ENCODE data around the gene CDC42EP2.

Gene CDC42EP2

DNA sequence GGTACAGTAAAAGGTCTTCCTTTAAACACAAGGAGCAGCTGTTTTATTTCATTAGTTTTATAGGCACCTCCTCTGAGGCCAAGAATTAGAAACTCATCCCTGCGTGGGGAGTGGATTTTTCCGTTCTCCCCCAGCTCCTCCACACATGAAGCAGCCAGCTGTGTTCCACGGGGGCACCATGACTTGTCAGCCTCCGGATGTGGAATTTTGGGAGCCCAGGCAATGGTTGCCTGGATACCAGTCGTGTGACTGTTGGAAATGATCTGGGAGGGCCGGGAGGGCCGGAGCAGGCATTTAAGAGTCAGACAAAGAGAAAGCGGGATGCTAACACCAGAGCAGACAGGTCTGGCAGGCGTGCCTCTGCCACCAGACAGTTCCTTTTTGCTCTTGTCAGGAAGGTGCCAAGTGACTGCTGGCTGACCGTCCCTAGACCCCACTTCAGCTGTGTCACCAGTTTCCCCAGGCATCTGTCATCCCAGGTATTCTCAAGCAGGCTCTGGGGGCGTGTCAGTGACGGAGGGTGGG lies 15.9 kb upstream of the CDC42EP2 start:
- no peak for DNase-seq

DNA sequence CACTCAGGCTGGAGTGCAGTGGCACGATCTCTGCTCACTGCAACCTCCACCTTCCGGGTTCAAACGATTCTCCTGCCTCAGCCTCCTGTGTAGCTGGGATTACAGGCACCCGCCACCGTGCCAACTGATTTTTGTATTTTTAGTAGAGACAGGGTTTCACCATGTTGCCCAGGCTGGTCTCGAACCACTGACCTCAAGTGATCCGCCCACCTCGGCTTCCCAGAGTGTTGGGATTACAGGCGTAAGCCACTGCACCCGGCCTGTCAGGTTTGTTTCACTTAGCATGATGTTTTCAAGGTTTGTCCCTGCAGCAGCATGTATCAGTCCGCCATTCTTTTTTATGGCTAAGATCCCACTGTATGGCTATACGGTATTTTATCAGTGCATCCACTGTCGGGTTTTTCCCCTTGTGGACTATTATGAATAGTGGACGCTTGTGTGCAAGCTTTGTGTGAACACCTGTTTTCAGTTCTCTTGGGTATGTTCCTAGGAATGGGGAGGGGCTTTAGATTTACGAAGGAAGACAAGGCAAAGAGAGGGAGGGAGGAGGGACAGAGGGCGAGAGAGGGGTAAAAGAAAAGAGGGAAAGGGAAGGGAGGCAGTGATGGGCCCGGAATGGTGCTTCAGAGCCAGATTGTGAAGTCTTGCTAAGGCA lies 13.9 kb upstream of the CDC42EP2 start:
- no peak for DNase-seq

DNA sequence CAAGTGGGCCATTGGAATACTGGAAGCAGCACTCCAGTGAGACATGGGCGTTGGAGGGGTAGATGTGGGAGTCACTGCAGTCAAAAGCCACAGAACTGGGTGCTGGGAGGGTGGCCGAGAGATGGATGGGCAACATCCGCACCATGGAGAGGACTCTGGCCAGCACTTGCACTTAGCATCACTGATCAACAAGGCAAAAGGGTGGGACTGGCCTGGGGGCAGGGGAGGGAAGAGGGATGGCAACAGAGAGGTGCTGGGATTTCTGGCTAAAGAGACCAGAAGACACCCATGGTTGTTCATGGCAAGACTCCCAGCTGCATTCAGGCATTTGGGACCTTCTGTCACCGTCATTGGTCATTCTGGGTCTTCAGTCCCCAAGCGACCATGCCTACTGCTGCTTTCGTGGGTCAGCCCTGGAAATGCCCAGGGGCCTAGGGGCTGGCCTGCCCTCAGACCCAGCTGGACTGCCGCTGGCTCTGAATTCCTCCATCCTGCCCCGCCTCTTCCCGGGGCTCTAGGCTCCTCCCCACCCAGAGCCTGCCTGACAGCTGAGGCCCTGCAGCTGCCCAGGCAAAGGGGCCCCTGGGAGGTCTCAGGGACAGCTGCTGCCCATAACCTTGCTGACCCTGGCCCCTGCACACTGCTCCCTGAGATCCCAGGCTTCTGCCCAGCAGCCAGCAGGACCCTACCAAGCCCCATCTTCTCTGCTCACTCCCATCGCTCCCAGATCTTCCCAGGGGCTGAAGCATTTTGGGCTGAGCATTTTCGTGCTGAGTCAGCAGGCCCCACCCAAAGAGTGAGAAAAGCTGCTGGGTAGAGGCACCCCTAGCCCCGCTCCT lies 13.0 kb upstream of the CDC42EP2 start:
- no peak for DNase-seq

DNA sequence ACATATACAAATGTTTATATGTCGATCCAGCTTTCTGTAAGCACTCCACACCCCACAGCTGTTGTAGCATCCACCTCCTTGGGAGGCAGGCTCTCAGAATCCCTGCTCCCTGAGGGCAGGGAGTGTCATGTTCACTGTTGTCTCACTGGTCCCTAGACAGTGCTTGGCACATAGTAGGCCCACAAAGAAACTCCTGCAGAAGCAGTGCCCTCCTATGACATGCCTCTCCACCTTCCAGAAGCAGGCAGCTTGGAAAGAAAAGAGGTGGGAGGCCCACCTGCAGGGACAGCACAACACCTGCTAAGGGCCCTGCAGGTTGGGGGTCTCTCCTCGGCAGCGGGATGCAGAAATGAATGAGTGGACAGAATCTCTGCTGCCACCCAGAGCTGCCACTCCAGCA lies 11.1 kb upstream of the CDC42EP2 start:
- DNase-seq = no peak

DNA sequence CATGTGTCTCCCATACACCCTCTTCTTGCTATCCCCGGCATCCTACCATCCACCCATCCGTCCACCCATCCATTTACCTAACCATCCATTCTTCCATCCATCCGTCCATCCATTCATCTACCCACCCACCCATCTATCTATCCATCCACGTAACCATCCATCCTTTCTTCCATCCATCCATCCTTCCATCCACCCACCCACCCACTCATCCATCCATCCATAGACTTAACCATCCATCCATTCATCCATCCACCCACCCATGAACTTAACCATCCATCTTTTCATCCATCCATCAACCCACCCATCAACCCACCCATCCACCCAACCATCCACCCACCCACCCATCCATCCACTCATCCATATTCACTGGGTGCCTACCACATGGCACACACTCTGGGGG lies 10.6 kb upstream of the CDC42EP2 start:
- no peak for DNase-seq

DNA sequence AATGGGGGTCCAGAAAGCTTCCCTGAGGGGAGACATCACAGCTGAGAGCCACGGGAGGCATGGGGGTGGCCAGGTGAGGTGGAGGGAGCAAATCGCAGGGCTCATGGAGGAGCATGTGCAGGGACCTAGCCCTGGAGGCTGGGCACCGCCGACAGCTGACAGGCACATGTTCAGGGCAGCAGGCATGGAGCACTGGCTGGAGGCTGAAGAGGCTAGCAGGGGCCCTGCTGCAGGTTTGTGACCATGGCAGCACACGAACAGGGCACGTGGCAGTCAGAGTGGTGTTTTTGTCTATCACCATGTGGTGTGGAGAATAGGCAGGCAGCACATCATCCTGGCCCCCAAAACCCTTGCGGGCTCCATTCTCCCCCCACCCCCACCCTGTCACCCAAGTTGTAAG lies 10.1 kb upstream of the CDC42EP2 start:
- DNase-seq = no peak

DNA sequence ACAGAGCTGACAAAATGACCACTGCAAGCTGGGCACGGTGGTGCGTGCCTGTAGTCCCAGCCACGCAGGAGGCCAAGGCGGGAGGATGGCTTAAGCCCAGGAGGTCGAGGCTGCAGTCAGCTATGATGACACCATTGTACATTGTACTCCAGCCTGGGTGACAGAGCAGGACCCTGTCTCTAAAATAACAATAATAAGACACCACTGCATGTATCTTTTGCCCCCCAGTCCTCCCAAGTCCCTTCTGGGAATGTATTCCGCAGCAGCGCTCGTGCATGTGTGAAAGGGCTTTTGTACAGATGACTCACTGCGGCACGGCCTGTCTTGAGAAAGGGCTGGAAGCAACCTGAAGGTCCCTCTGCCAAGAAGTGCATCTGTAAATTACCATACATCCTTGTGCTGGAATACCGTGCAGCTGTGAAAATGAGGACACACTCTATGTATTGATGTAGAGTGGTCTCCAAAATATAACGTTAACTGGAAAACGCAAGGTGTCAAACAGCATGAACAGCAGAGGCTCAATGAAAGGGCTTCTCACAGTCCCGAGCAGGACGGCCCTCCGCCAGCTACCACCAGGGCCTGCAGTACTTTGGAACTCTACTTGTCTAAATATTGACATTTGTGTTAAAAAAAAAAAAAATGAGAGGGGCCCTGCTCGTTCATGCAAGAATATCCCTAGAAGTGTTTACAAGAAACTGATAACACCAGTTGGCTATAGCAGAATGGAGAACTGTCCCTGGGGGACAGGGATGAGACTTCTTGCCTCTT lies 9.0 kb upstream of the CDC42EP2 start:
- DNase-seq = peak; percentile 80

DNA sequence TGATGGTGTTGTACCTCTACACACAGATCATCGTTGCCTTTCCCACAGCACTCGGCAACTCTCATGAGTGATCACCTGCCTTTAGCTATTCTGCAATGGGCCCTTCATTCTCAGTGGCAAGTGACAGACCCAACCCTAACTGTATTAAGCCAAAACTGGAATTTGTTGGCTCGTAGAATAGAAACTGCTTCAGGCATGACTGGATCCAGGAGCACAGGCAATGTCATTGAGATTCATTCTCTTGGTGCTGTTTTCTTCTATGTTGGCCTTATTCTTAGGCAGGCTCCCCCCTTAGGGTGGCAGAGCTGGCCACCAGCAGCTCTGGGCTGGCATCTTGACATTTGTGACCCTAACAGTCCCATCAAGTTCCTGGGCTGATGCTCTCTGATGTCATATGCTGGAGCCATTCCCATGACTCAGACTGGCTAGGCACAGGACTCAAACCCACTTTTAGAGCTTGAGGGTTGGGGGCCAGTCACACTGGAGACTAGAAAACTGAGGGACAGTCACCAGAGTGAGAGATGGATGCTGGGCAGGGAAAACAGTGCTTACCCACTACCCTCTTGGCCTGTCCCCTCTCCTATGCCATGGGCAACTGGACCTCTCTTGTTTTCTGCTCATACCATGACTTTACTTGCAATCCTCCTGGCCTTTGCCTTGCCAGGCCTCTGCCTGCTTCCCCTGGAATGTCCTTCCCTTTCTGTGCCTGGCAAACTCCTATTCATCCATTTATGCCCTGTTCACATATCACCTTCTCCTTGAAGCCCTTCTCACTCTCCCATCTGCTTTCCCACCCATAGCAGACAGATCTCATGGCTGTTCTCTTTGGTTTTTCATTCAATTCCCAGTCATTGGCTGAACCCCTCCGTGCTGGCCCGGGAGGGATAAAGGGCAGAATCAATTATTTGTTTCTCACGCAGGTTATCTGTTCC lies 7.1 kb upstream of the CDC42EP2 start:
- DNase-seq = no peak

DNA sequence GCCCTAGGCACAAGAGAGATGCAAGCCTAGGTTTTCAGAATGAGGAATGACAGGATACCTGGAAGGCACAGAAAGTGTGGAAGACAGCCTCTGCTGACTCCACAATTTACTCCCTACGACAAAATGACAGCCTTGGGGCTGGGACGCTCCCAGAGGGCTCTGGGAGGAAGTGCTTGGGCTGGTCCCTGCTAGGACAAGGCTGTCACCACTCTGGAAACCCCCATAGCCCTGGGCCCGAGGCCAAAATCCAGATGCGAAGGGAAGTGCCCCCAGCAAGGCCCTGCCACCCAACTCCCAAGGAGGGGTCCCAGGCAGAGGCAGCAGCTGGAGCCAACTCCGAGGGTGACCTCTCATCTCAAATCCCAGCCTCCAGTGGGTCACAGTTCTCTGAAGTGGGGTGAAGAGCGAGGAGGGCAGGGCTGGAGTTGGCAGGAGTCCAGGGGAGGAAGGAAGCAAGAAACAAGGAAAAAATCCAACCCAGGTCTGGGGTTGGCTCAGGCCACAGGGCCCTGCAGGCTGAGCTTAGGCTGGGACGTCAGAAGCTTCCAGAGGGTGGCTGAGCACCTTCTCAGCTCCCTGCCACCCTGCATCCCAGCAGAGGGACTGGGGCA lies 6.3 kb upstream of the CDC42EP2 start:
- peak; percentile 56 for DNase-seq

DNA sequence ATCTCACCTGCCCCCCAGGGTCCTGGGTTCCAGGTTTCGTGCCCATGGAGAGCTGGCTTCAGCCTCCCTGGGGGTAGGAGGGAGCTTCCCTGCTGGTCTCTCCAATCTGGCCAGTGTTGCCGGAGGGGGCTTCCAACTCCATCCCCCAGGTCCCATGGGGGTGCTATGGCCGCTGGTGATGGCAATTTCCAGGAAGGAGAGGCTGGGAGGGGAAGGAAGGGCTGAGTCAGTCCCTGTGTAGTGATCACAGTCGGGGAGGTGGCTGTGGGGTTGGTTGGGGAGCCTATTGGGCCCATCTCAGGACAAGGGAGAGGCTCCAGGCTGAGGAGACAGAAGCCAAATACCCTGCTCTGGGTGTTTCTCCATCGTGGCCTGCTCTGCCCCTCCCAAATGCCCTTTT lies 5.7 kb upstream of the CDC42EP2 start:
- no peak for DNase-seq

DNA sequence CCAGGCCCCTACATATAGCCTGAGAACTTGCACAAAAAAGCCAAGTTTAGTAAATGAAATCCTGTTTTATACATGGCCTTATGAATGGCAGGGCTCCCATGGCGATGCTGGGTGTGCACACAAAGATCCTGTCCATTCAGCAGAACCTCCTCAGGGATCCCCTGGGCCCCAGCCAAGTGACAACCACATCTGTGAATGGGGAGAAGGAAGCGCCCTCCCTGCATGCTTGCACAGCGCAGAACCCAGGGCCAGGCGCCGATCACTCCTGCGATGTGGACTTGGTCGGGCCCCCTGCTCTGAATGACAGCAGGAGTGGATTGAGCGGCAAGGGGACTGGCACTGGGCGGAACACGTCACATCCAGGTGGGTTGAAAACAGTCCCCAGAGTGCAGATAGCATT lies 4.5 kb upstream of the CDC42EP2 start:
- peak; percentile 29 for DNase-seq

DNA sequence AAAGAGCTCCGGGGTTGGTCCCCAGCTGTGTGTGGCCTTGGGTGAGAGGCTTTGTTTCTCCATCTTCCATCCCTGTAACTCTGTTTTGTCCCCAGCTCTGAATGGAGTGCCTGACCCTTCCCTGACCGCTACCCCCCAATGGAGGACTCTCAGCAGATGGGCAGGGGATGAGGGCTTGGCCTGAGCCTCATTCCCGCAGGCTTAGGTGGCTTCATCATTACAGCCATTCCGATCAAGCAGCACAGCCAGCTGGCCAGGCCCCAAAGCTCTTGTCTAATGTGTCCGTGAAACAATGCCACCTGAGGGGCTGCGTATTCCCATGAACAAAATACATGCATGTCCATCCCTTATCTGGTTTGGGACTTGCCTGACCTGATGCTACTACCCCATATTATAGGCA lies 3.9 kb upstream of the CDC42EP2 start:
- no peak for DNase-seq

DNA sequence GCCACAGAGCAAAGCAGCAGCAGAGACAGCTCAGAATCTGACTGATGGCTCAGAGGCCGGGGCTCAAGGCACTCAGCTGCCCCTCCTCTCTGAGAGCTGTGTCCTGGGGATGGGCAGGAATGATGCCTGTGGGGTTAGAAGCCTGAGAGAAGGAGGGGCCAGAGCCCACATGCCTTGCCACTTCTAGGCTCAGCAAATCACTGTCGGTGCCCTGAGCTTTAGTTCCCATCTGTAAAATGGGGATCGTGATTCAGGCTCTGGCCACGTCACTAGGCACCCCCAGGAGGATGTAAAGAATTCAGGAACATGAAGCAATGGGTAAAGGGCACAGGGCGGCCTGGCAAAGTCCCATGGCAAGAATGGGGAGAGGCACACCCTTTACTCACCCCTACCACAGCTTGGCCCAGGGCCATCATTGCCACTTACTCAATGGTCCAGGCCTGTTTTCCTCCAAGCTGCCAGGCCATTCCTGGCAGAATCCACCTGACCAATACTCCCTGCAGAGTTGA lies 3.4 kb upstream of the CDC42EP2 start:
- no peak for DNase-seq

DNA sequence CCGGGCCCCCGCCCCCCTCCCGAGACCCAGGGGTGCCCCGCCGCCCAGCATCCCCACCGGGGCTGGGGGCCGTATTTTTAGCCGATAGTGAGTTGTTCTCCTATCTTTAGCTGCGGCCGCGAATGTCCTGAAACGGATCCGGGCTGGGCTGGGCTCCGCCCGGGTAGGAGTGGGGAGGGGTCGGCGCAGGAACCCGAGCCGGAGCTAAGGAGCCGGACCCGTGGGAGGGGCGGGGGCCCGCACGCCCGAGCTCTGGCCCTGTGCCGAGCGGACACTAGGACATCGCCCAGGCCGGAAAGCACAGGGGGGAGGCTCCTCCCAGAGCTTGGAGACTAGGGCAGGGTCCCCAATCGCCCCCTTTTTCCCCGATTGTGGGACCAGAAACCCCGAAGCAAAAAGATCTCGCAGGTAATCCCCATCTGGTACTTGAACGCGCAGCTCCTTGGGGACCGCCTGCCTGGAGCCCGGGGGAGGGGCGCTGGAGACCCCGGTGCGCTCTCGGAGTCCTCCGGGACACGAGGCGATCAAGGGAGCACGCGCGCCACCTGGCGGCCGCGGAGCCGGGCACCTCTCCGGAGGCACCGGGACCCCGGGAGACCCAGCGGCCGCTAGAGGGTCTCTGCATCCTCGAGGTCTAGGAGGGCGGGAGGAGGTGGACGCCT lies 669 bp downstream of the CDC42EP2 start:
- DNase-seq = peak; percentile 79

DNA sequence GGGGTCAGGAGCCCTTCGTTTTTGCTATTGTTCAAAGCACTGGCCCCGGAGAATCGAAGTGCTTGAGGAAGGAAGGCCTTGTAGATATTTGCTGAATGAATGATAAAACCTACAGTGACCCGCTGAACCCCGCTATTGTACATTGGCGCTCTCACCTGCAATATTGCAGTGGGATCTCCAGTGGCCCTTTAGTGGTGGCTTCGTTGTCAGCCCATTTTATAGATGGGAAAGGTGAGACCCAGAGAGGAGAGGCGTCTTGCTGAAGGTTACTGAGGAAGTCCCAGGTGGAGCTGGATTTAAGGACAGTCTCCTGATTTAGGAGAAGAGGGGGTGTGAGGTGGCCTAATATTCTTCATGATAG lies 1.2 kb downstream of the CDC42EP2 start:
- peak; percentile 69 for DNase-seq

DNA sequence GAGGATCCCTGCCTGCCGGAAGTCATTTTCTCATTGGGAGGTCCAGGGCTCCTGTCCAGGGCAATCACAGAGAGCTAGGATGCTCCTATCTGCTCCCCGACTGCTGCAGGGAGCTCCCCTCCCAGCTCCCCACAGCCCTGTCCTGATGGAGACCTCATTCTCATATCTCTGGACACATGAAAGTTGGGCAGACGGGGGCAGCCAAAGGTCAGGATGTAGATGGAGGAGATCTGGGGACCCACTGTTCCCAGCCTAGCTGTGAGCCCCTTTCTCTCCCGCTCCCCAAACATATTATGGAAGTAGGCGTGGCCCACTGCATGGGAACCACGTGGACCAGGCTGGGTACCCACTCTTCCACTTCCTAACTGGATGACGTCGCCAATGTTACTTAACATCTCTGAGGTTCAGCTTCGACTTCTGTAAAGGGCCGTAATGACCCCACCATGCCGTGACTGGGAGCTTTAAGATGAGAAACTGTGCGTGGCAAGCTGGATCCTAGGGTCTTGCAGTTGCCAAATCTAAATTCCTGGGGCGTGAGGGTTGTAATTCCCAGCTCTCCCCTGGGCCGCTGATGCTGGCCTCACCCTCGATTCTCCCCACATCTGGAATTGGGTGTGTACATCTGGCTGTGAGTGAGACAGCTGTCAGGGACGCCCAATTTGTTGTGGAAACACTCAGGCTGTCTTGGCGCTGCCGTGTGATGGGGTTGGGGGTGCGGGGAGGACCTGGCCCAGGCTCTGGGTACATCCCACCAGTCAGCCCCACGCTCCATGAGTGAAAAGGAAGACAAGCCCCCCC lies 1.8 kb downstream of the CDC42EP2 start:
- DNase-seq = peak; percentile 47

DNA sequence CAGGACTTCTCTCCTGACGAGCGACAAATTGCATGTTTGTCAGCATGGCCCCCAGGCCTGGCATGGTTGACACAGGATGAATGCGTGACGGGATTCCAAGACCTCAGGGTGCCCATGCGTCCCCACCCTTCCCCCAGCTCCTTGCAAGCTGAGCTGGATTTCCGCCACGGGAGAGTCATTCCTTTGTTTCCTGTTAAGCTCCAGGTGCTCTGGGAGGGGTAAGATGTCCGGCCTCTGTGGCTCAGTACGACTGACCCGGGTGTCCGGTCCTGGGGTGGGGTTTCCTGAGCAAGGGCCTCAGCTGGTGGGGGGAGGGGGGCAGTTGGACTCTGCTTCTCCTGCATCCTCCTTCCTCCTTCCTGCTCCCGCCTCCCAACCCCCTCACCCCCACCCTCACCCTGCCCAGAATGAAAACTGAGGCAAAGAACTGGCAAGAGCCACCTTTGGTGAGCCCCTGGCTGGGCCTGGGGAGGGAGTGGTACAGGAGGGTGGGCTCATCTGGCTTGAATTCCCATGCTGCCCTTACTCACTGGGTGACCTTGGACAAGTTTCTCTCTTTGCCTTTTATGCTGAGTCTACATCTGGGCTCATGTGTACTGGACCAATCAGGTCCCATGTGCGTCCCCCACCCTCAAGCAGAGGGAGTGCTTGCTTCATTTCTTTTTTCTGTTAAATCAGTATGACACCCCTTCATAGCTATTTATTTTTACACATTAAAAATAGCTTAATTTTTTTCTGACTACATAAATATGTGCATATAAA lies 2.5 kb downstream of the CDC42EP2 start:
- DNase-seq = peak; percentile 86

DNA sequence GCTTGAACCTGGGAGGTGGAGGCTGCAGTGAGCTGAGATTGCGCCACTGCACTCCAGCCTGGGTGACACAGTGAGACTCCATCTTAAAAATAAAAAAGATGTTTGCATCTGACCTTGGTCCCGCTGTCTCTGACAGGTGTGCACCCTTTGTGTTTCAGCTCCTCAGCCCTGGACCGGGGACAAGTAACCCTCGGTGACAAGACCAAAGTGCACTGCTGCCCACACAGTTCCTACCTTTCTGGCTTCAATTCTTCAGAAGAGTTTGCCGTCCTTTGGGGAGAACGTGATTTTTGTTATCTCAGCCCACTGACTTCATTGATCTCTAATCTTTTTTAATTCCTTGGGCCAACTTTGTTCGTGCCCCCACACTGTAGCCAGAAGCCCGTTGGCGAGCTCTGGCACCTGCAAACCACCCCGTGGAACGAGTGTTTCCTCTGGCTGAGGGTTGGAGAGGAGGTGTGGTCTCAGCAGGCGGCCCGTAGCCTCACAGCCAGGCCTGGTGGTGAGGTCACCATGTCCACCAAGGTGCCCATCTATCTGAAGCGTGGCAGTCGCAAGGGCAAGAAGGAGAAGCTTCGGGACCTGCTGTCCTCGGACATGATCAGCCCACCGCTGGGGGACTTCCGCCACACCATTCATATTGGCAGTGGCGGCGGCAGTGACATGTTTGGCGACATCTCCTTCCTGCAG lies 5.9 kb downstream of the CDC42EP2 start:
- no peak for DNase-seq

DNA sequence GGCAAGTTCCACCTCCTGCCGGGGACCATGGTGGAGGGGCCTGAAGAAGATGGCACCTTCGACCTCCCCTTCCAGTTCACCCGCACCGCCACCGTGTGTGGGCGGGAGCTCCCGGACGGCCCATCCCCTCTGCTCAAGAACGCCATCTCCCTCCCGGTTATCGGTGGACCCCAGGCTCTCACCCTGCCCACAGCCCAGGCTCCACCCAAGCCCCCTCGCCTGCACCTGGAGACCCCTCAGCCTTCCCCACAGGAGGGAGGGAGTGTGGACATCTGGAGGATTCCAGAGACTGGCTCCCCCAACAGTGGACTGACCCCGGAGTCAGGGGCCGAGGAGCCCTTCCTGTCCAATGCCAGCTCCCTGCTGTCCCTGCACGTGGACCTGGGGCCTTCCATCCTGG lies 6.4 kb downstream of the CDC42EP2 start:
- no peak for DNase-seq
